Skeletal muscle satellite cell (primary cell): ENCODE results near the gene MRTFA.

ENCODE experiments used
- H3K27me3 ChIP-seq: 2 replicates; pipeline ENCODE4 v1.7.0; 2013; ENCODE audit warnings: low read length; ENCODE audit not compliant: control insufficient read depth, insufficient read depth
- H3K36me3 ChIP-seq: 2 replicates; pipeline ENCODE4 v1.7.0; 2013; ENCODE audit warnings: mild to moderate bottlenecking, control low read depth, low read length; ENCODE audit not compliant: insufficient read depth
- H3K4me1 ChIP-seq: 2 replicates; pipeline ENCODE4 v1.7.0; 2013; ENCODE audit warnings: low read length; ENCODE audit not compliant: control insufficient read depth, insufficient read depth
- H3K4me2 ChIP-seq: 2 replicates; pipeline ENCODE4 v1.7.0; 2013; ENCODE audit warnings: mild to moderate bottlenecking, low read length
- H3K4me3 ChIP-seq: 2 replicates; pipeline ENCODE4 v1.7.0; 2013; ENCODE audit warnings: low read length
- H3K9ac ChIP-seq: 2 replicates; pipeline ENCODE4 v1.7.0; 2013; ENCODE audit warnings: mild to moderate bottlenecking, low read depth, low read length, moderate library complexity
- H3K9me3 ChIP-seq: replicated peaks from 2 replicates; pipeline ENCODE4 v1.7.0; 2013; ENCODE audit warnings: mild to moderate bottlenecking, control low read depth, low read length

Gene MRTFA

DNA sequence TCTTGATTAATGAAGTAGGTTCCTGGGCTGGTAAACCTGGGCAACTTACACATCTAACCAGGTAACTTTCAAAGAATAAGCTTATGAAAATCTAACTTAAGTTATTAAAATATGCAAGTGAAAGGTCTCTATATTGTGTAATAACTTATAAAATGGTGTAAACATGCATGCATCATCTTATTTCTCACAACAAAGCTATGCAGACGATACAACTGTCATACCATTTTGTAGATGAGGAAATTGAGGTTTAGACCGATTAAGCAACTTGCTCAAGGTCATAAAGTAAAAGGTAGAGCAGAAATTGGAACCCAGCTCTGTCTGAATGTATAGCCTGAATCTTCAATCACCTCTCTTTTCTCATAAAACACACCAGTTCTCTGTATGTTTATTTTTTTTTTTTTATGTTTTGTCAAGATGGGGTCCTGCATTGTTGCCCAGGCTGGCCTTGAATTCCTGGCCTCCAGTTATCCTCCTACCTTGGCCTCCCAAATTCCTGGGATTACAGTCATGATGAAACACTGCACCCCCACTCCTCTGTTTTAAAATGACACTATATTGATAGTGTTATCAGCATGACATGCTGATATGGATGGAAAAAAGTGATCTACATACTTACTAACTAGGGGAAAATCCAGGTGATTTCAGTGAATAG, 156.5 kb downstream of the MRTFA start:
- Histone ChIP-seq H3K27me3 (no peaks in the 10 kb centered on the region), H3K9me3 (no peaks in the 10 kb centered on the region), H3K4me3 (no peak overlapping the region), H3K4me1 (peaks cover 16% of the 10 kb centered on the region), H3K4me2 (no peak overlapping the region), H3K36me3 (no peaks in the 10 kb centered on the region), H3K9ac (no peak overlapping the region)

DNA sequence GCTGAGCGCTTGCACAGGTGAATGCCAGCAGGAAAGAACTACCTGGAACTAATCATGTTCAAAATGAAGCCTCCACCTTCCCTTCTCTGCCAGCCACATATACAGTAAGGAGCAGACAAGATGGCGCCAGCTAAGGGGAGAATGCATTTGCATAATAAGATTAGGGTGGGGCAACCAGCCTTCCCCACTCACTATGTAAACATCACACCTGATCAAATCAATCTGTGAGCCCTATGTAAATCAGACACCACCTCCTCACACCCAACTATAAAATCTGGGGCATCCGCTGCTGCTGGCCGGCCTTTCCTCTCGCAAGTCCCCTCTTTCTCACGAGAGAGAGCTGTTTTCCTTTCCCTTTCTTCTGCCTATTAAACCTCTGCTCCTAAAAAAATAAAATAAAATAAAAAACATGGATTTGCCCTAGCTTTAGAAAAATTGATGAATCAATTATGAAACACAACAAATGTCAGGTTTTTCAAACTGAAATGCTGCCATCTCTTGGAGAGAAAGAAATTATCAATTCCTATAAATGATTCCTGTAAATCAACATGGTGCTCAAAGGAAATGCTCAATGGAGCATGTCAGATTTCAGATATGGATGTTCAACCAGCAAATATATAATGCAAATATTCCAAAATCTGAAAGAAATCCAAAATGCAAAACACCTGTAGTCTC, 157.3 kb downstream of the MRTFA start:
- H3K9me3 ChIP-seq, result no peaks in the 10 kb centered on the region
- H3K4me2 ChIP-seq, result no peak overlapping the region
- no peak overlapping the region for H3K9ac ChIP-seq
- H3K27me3 ChIP-seq, result no peaks in the 10 kb centered on the region
- H3K4me3 ChIP-seq, result no peak overlapping the region
- H3K4me1 ChIP-seq, result peaks cover 14% of the 10 kb centered on the region
- H3K36me3 ChIP-seq, result no peaks in the 10 kb centered on the region

DNA sequence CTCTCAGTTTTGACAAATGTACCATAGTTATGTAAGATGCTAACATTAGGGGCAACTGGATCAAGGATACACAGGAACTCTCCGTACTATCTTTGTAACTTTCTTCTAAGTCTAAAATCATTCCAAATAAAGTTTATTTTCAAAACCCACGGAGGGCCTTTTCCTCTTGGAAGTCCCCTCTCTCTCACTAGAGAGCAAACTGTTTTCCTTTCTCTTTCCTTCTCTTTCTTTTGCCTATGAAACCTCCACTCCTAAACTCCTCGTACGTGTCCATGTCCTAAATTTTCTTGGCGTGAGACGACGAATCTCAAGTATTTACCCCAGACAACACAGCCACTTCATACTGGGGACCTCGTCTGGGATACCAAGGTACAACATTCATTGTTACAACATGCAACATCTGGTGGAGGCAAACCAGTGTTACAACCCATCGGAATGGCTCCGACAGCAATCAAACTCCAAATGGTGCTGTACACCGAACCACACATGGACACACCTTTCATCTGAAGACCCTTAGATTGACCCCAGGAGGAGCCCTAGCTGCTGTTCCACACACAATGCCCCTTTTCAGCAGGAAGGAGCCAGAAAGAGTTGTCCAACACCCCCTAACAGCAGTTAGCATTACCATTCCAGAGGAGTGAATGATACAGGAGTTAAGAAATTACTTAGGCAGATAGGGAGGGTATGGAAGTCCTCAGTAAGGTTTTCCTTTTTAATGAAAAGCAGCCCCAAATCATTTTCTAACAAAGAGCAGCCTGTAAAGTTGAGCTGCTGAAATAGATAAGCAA, 158.0 kb downstream of the MRTFA start:
- Histone ChIP-seq H3K4me1 (peaks cover 14% of the 10 kb centered on the region), H3K27me3 (no peaks in the 10 kb centered on the region), H3K4me3 (no peak overlapping the region), H3K36me3 (no peaks in the 10 kb centered on the region), H3K9ac (no peak overlapping the region), H3K9me3 (no peaks in the 10 kb centered on the region), H3K4me2 (no peak overlapping the region)

DNA sequence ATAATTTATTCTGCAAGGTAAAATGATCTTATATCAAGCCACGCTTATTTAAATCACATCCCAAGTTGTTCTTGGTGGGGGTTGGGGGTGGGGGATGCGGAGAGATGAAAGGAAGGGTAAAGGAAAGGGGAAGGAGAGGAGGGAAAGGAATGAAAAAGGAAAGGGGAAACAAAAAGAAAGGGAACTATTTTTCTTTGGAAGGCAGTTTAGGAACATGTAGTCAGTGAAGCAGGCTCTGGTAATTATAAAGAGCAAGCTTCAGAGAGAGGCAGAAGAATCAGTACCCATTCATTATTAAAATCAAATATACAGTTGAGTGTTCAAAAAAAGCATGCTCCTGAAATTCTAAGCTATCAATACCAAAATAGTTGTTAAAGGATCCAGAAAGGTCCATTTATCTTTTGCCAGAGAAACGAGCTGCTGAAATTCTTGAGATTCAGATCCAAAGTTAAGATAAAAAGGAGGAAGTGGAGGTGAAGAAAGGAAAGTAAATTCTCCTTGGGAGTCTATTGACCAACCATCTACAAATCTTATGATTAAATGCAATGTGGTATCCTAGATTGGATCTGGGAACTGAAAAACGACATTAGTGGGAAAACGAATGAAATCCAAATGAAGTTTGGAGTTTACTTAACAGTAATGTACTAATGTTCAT, 158.7 kb downstream of the MRTFA start:
- H3K36me3 ChIP-seq, result no peaks in the 10 kb centered on the region
- no peaks in the 10 kb centered on the region for H3K27me3 ChIP-seq
- no peak overlapping the region for H3K4me2 ChIP-seq
- H3K4me3 ChIP-seq, result no peak overlapping the region
- H3K4me1 ChIP-seq, result peaks cover 14% of the 10 kb centered on the region
- no peaks in the 10 kb centered on the region for H3K9me3 ChIP-seq
- H3K9ac ChIP-seq, result no peak overlapping the region

DNA sequence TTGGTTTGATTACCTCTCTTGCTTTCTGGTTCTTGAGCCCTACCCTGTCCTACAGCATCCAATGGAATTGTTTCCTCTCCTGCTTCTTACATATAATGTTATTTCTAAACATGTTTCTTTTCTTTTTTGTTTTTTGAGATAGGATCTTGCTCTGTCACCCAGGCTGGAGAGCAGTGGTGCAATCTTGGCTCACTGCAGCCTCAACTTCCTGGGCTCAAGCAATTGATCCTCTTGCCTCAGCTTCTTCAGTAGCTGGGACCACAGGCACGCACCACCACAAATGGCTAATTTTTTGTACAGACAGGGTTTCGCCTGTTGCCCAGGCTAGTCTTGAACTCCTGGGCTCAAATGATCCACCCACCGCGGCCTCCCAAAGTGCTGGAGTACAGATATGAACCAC, 160.2 kb downstream of the MRTFA start:
- Histone ChIP-seq H3K27me3 (no peaks in the 10 kb centered on the region), H3K9ac (no peak overlapping the region), H3K4me3 (no peak overlapping the region), H3K36me3 (no peaks in the 10 kb centered on the region), H3K9me3 (no peaks in the 10 kb centered on the region), H3K4me2 (no peak overlapping the region), H3K4me1 (peaks cover 7% of the 10 kb centered on the region)

DNA sequence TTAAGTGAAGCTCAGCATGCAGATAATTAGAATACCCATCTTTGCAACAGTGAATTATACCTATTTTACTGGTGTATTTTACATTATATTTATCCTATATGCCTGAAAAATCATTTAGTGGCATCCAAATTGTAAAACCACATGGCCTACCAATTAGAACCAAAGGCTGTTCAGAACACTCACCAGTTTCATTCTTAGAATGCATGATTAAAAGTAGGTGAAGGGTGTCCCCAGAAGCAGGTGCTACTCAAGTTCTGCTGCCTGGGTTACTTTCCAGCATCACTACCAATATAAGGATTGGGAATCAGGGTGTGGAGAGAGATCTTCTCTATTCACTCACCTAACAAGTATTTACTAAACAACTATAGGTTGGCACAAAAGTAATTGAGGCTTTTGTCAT, 162.8 kb downstream of the MRTFA start:
- Histone ChIP-seq H3K4me2 (no peak overlapping the region), H3K9ac (no peak overlapping the region), H3K27me3 (no peaks in the 10 kb centered on the region), H3K36me3 (no peaks in the 10 kb centered on the region), H3K4me1 (no peaks in the 10 kb centered on the region), H3K9me3 (no peaks in the 10 kb centered on the region), H3K4me3 (no peak overlapping the region)

DNA sequence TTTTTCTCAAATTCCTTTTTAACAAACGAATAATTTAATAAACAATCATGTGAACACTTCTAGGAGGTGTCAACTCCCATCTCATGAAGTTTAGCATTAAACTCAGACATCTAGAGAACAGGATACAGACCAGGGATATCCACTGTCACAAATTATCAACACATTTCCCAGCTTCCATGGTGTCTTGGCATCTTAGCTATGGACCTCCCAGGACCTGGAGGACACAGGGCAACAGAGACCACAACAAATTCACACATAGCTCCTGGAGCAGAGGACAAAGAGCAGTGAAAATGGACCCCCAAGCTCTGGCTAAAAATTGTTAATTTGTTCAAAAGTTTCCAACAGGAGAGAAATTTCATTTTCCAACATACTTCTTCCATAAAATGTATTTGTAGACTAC, 163.9 kb downstream of the MRTFA start:
- Histone ChIP-seq H3K27me3 (no peaks in the 10 kb centered on the region), H3K4me2 (no peak overlapping the region), H3K9me3 (no peaks in the 10 kb centered on the region), H3K4me3 (no peak overlapping the region), H3K36me3 (no peaks in the 10 kb centered on the region), H3K4me1 (no peaks in the 10 kb centered on the region), H3K9ac (no peak overlapping the region)

DNA sequence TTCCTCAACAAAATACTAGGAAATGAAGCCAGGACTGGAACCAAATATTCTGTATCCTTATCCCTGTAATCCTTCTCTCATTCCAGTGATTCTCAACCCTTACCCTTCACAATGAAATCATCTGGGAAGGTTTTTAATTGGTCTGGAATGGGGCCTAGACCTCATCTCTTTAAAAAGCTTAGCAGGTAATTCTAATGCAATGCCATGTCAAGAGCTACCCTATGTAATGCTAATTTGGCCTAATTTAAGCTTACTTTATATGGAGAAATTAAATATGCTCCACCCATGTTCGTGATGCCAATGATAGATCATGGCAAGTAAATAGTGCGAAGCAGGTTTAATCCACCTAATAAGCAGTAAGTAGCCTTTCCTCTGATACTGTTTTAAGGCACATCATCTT, 164.5 kb downstream of the MRTFA start:
- Histone ChIP-seq H3K4me3 (no peak overlapping the region), H3K36me3 (no peaks in the 10 kb centered on the region), H3K4me1 (no peaks in the 10 kb centered on the region), H3K27me3 (no peaks in the 10 kb centered on the region), H3K9ac (no peak overlapping the region), H3K4me2 (no peak overlapping the region), H3K9me3 (no peaks in the 10 kb centered on the region)

DNA sequence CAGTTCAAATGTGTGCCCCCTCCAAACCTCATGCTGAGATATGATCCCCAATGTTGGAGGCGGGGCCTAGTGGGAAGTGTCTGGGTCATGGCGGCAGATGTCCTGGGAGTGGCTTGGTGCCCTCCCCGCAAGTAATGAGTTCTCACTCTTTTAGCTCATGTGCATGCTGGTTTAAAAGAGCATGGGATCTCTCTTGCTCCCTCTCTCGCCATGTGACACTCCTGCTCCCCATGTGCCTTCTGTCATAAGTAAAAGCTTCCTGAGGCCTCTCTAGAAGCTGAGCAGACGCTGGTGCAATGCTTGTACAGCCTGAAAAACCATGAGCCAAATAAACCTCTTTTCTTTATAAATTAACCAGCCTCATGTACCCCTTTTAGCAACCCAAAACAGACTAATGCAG, 167.3 kb downstream of the MRTFA start:
- no peaks in the 10 kb centered on the region for H3K9me3 ChIP-seq
- H3K4me2 ChIP-seq, result no peak overlapping the region
- no peaks in the 10 kb centered on the region for H3K27me3 ChIP-seq
- H3K9ac ChIP-seq, result no peak overlapping the region
- no peaks in the 10 kb centered on the region for H3K36me3 ChIP-seq
- H3K4me3 ChIP-seq, result no peak overlapping the region
- no peaks in the 10 kb centered on the region for H3K4me1 ChIP-seq

DNA sequence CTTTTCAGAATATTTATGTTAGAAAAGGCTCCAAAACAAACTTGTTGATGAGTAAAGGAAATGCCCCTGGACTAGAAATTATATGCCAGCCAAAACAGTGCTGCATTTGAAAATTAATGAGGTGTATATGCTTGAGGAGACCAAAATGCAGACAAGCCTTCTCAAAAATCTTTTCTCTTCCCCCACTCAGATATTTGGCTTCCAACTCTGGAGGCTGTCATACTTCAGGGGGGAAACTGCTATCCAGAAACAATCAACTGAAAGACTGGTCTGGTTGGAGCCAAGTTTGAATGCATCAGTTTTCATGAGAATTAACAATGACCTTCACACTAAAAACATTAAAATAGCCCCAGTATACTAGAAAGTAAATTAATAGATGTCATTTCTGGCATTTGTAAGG, 167.9 kb downstream of the MRTFA start:
- Histone ChIP-seq H3K27me3 (no peaks in the 10 kb centered on the region), H3K9ac (no peak overlapping the region), H3K36me3 (no peaks in the 10 kb centered on the region), H3K4me2 (no peak overlapping the region), H3K4me1 (no peaks in the 10 kb centered on the region), H3K9me3 (no peaks in the 10 kb centered on the region), H3K4me3 (no peak overlapping the region)

DNA sequence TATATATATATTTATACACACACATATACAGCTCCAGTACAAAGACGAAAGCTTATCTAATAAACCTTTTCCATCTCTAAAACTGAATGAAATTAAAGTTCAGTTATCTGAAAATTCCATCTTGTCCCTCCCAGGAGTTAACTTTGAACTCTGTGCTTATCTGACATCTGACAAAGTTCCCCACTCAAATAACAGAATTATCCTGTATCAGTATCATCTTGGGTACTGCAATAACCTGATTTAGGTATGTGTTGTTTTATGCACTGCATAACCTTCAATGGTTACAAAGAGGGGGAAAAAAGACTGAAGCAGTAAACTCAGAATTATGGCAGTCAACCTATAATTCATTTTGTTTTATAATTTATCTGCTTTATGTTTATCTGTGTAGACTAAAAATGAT, 169.5 kb downstream of the MRTFA start:
- H3K27me3 ChIP-seq, result no peaks in the 10 kb centered on the region
- H3K4me2 ChIP-seq, result no peak overlapping the region
- peaks cover 13% of the 10 kb centered on the region for H3K36me3 ChIP-seq
- no peaks in the 10 kb centered on the region for H3K4me1 ChIP-seq
- H3K9me3 ChIP-seq, result no peaks in the 10 kb centered on the region
- H3K4me3 ChIP-seq, result no peak overlapping the region
- no peak overlapping the region for H3K9ac ChIP-seq
